GM19438 (cell line): ENCODE data around the gene PPP1CB.

Experiments
- ATAC-seq: cut with Tn5 transposase; IDR thresholded peaks from one replicate; pipeline ENCODE4 v1.9.1; 2021; ENCODE audit warnings: low read depth; ENCODE audit not compliant: unreplicated experiment

PPP1CB gene

GRCh38 chr2:28842042-28842441, 90.4 kb downstream of the PPP1CB start:
- no peak for ATAC-seq
